Astrocyte (in vitro differentiated cells and primary cell): ENCODE data around the gene RHOB. TPM values are rescaled to one million over a fixed set of nuclear protein-coding genes. Genes with fewer than 3 reads are reported as not detected.

Experiments
- DNase-seq: peaks from one replicate; pipeline ENCODE4 v3.0.0-alpha.2; 2010; ENCODE audit warnings: low read depth
- FAIRE-seq: peaks from 2 replicates; lab custom pipeline; 2011; peaks lifted over from hg19 to GRCh38; lab: Jason Lieb, UNC
- H2AFZ ChIP-seq: 2 replicates; pipeline ENCODE4 v1.6.0; 2012; ENCODE audit warnings: low read depth, low read length, inconsistent platforms
- H3K27ac ChIP-seq: 2 replicates; pipeline ENCODE4 v1.5.1; 2011; ENCODE audit warnings: low read depth, low read length, inconsistent platforms
- H3K27me3 ChIP-seq: 2 replicates; pipeline ENCODE4 v1.6.0; 2011; ENCODE audit warnings: low read length, inconsistent platforms; ENCODE audit not compliant: insufficient read depth
- H3K36me3 ChIP-seq: 2 replicates; pipeline ENCODE4 v1.5.1; 2011; ENCODE audit warnings: low read length, inconsistent platforms; ENCODE audit not compliant: insufficient read depth
- H3K4me1 ChIP-seq: 2 replicates; pipeline ENCODE4 v1.5.1; 2011; ENCODE audit warnings: low read length, inconsistent platforms; ENCODE audit not compliant: insufficient read depth
- H3K4me2 ChIP-seq: 2 replicates; pipeline ENCODE4 v1.6.0; 2012; ENCODE audit warnings: low read length, inconsistent platforms
- H3K4me3 ChIP-seq: 2 replicates; pipeline ENCODE4 v1.5.1; 2011; ENCODE audit warnings: low read depth, mild to moderate bottlenecking, low read length, inconsistent platforms; ENCODE audit not compliant: insufficient read depth
- H3K79me2 ChIP-seq: 2 replicates; pipeline ENCODE4 v1.6.0; 2012; ENCODE audit warnings: mild to moderate bottlenecking, low read length, inconsistent platforms; ENCODE audit not compliant: insufficient read depth
- H3K9ac ChIP-seq: 2 replicates; pipeline ENCODE4 v1.6.0; 2012; ENCODE audit warnings: mild to moderate bottlenecking, low read length, inconsistent platforms
- H3K9me3 ChIP-seq: 2 replicates; pipeline ENCODE4 v1.5.1; 2012; ENCODE audit warnings: low read depth, mild to moderate bottlenecking, low read length, inconsistent platforms; ENCODE audit not compliant: insufficient read depth
- H4K20me1 ChIP-seq: 2 replicates; pipeline ENCODE4 v1.6.0; 2012; ENCODE audit warnings: low read length, inconsistent platforms; ENCODE audit not compliant: insufficient read depth
- H3K27ac Mint-ChIP-seq: one replicate; pipeline ENCODE4 v1.8.0; 2021; ENCODE audit warnings: mild to moderate bottlenecking, mixed read lengths; ENCODE audit not compliant: unreplicated experiment
- H3K27me3 Mint-ChIP-seq: one replicate; pipeline ENCODE4 v1.8.0; 2021; ENCODE audit warnings: low read depth, mixed read lengths; ENCODE audit not compliant: unreplicated experiment
- H3K36me3 Mint-ChIP-seq: one replicate; pipeline ENCODE4 v1.8.0; 2021; ENCODE audit warnings: low read depth, mixed read lengths; ENCODE audit not compliant: unreplicated experiment
- H3K4me1 Mint-ChIP-seq: one replicate; pipeline ENCODE4 v1.8.0; 2021; ENCODE audit warnings: low read depth, mixed read lengths; ENCODE audit not compliant: unreplicated experiment
- H3K4me3 Mint-ChIP-seq: one replicate; pipeline ENCODE4 v1.8.0; 2021; ENCODE audit warnings: mild to moderate bottlenecking, moderate library complexity, mixed read lengths; ENCODE audit not compliant: unreplicated experiment
- H3K9me3 Mint-ChIP-seq: one replicate; pipeline ENCODE4 v1.8.0; 2021; ENCODE audit warnings: mild to moderate bottlenecking, mixed read lengths; ENCODE audit not compliant: unreplicated experiment
- CTCF ChIP-seq: IDR thresholded peaks from 2 replicates; pipeline ENCODE4 v1.5.1; 2011; ENCODE audit warnings: low read depth, mild to moderate bottlenecking, inconsistent platforms, low read length, moderate library complexity; ENCODE audit not compliant: insufficient read depth
- EZH2 ChIP-seq: IDR thresholded peaks from 2 replicates; pipeline ENCODE4 v1.6.1; 2012; ENCODE audit warnings: mild to moderate bottlenecking, low read length, inconsistent platforms; ENCODE audit not compliant: insufficient read depth
- total RNA-seq: library from RNA; stranded (reverse); gene quantifications from 2 replicates; pipeline ENCODE4 v1.2.1, GENCODE V29; 2021

The RHOB gene
- total RNA-seq, 1 donor from 2014 or later = 161 TPM

GRCh38 chr2:20469595-20469994 lies 22.7 kb downstream of the RHOB start:
- H3K9ac ChIP-seq = no peak overlapping the region

GRCh38 chr2:20470211-20470610 lies 23.3 kb downstream of the RHOB start:
- Histone ChIP-seq H3K9ac (no peak overlapping the region), H3K9me3 (no peaks in the 10 kb centered on the region), H3K27ac (no peak overlapping the region), H3K79me2 (no peaks in the 10 kb centered on the region), H3K27me3 (no peaks in the 10 kb centered on the region), H3K4me1 (peaks cover 7% of the 10 kb centered on the region), H2AFZ (no peak overlapping the region), H3K36me3 (no peaks in the 10 kb centered on the region), H3K4me3 (no peak overlapping the region), H3K4me2 (no peak overlapping the region), H4K20me1 (no peaks in the 10 kb centered on the region)
- FAIRE-seq = no peak
- Mint-ChIP-seq H3K27ac (no peak overlapping the region), H3K36me3 (peaks cover 2% of the 10 kb centered on the region), H3K4me3 (no peak overlapping the region), H3K4me1 (peaks cover 6% of the 10 kb centered on the region), H3K27me3 (peaks cover 13% of the 10 kb centered on the region), H3K9me3 (peaks cover 4% of the 10 kb centered on the region)
- DNase-seq = no peak
- TF ChIP-seq CTCF = no peak
- TF ChIP-seq EZH2 = no peak

More at GRCh38 chr2:20469595-20469994, 22.7 kb downstream of the RHOB start:
- no peak overlapping the region for H2AFZ ChIP-seq
- H3K27me3 ChIP-seq = no peaks in the 10 kb centered on the region
- H3K9me3 ChIP-seq = no peaks in the 10 kb centered on the region
- no peak overlapping the region for H3K4me3 ChIP-seq
- DNase-seq = no peak
- Mint-ChIP-seq H3K4me3 (no peak overlapping the region), H3K4me1 (peaks cover 6% of the 10 kb centered on the region), H3K9me3 (peaks cover 3% of the 10 kb centered on the region), H3K27ac (no peak overlapping the region), H3K36me3 (peaks cover 2% of the 10 kb centered on the region), H3K27me3 (peaks cover 13% of the 10 kb centered on the region)
- FAIRE-seq = no peak
- no peak overlapping the region for H3K4me2 ChIP-seq
- TF ChIP-seq EZH2 = no peak
- no peak for TF ChIP-seq CTCF
- no peaks in the 10 kb centered on the region for H3K79me2 ChIP-seq
- H3K27ac ChIP-seq = no peak overlapping the region
- no peaks in the 10 kb centered on the region for H4K20me1 ChIP-seq
- no peaks in the 10 kb centered on the region for H3K36me3 ChIP-seq
- H3K4me1 ChIP-seq = peaks cover 7% of the 10 kb centered on the region

GRCh38 chr2:20471148-20471547 lies 24.3 kb downstream of the RHOB start:
- H3K9ac ChIP-seq = no peak overlapping the region
- H3K4me1 Mint-ChIP-seq = peaks cover 6% of the 10 kb centered on the region
- TF ChIP-seq EZH2 (no peak), CTCF (no peak)

More at GRCh38 chr2:20471148-20471547, 24.3 kb downstream of the RHOB start:
- H3K27ac ChIP-seq = no peak overlapping the region
- H3K36me3 ChIP-seq = no peaks in the 10 kb centered on the region
- no peak overlapping the region for H3K4me3 ChIP-seq
- no peaks in the 10 kb centered on the region for H3K27me3 ChIP-seq
- no peaks in the 10 kb centered on the region for H3K9me3 ChIP-seq
- H3K4me2 ChIP-seq = no peak overlapping the region
- DNase-seq (no peak), FAIRE-seq (no peak)
- no peaks in the 10 kb centered on the region for H4K20me1 ChIP-seq
- H3K4me1 ChIP-seq = peaks cover 7% of the 10 kb centered on the region
- Mint-ChIP-seq H3K36me3 (peaks cover 5% of the 10 kb centered on the region), H3K9me3 (peaks cover 5% of the 10 kb centered on the region), H3K4me3 (no peak overlapping the region), H3K27ac (no peak overlapping the region), H3K27me3 (peaks cover 13% of the 10 kb centered on the region)
- H3K79me2 ChIP-seq = no peaks in the 10 kb centered on the region
- no peak overlapping the region for H2AFZ ChIP-seq
